Astrocyte (in vitro differentiated cells and primary cell): Measurements from ENCODE around the gene RAB27B. TPM values are rescaled to one million over a fixed set of nuclear protein-coding genes. Genes with fewer than 3 reads are reported as not detected.

Source experiments
- DNase-seq: peaks from one replicate; pipeline ENCODE4 v3.0.0-alpha.2; 2010; ENCODE audit warnings: low read depth
- FAIRE-seq: peaks from 2 replicates; lab custom pipeline; 2011; peaks lifted over from hg19 to GRCh38; lab: Jason Lieb, UNC
- H2AFZ ChIP-seq: 2 replicates; pipeline ENCODE4 v1.6.0; 2012; ENCODE audit warnings: low read depth, low read length, inconsistent platforms
- H3K27ac ChIP-seq: 2 replicates; pipeline ENCODE4 v1.5.1; 2011; ENCODE audit warnings: low read depth, low read length, inconsistent platforms
- H3K27me3 ChIP-seq: 2 replicates; pipeline ENCODE4 v1.6.0; 2011; ENCODE audit warnings: low read length, inconsistent platforms; ENCODE audit not compliant: insufficient read depth
- H3K36me3 ChIP-seq: 2 replicates; pipeline ENCODE4 v1.5.1; 2011; ENCODE audit warnings: low read length, inconsistent platforms; ENCODE audit not compliant: insufficient read depth
- H3K4me1 ChIP-seq: 2 replicates; pipeline ENCODE4 v1.5.1; 2011; ENCODE audit warnings: low read length, inconsistent platforms; ENCODE audit not compliant: insufficient read depth
- H3K4me2 ChIP-seq: 2 replicates; pipeline ENCODE4 v1.6.0; 2012; ENCODE audit warnings: low read length, inconsistent platforms
- H3K4me3 ChIP-seq: 2 replicates; pipeline ENCODE4 v1.5.1; 2011; ENCODE audit warnings: low read depth, mild to moderate bottlenecking, low read length, inconsistent platforms; ENCODE audit not compliant: insufficient read depth
- H3K79me2 ChIP-seq: 2 replicates; pipeline ENCODE4 v1.6.0; 2012; ENCODE audit warnings: mild to moderate bottlenecking, low read length, inconsistent platforms; ENCODE audit not compliant: insufficient read depth
- H3K9ac ChIP-seq: 2 replicates; pipeline ENCODE4 v1.6.0; 2012; ENCODE audit warnings: mild to moderate bottlenecking, low read length, inconsistent platforms
- H3K9me3 ChIP-seq: 2 replicates; pipeline ENCODE4 v1.5.1; 2012; ENCODE audit warnings: low read depth, mild to moderate bottlenecking, low read length, inconsistent platforms; ENCODE audit not compliant: insufficient read depth
- H4K20me1 ChIP-seq: 2 replicates; pipeline ENCODE4 v1.6.0; 2012; ENCODE audit warnings: low read length, inconsistent platforms; ENCODE audit not compliant: insufficient read depth
- H3K27ac Mint-ChIP-seq: one replicate; pipeline ENCODE4 v1.8.0; 2021; ENCODE audit warnings: mild to moderate bottlenecking, mixed read lengths; ENCODE audit not compliant: unreplicated experiment
- H3K27me3 Mint-ChIP-seq: one replicate; pipeline ENCODE4 v1.8.0; 2021; ENCODE audit warnings: low read depth, mixed read lengths; ENCODE audit not compliant: unreplicated experiment
- H3K36me3 Mint-ChIP-seq: one replicate; pipeline ENCODE4 v1.8.0; 2021; ENCODE audit warnings: low read depth, mixed read lengths; ENCODE audit not compliant: unreplicated experiment
- H3K4me1 Mint-ChIP-seq: one replicate; pipeline ENCODE4 v1.8.0; 2021; ENCODE audit warnings: low read depth, mixed read lengths; ENCODE audit not compliant: unreplicated experiment
- H3K4me3 Mint-ChIP-seq: one replicate; pipeline ENCODE4 v1.8.0; 2021; ENCODE audit warnings: mild to moderate bottlenecking, moderate library complexity, mixed read lengths; ENCODE audit not compliant: unreplicated experiment
- H3K9me3 Mint-ChIP-seq: one replicate; pipeline ENCODE4 v1.8.0; 2021; ENCODE audit warnings: mild to moderate bottlenecking, mixed read lengths; ENCODE audit not compliant: unreplicated experiment
- CTCF ChIP-seq: IDR thresholded peaks from 2 replicates; pipeline ENCODE4 v1.5.1; 2011; ENCODE audit warnings: low read depth, mild to moderate bottlenecking, inconsistent platforms, low read length, moderate library complexity; ENCODE audit not compliant: insufficient read depth
- EZH2 ChIP-seq: IDR thresholded peaks from 2 replicates; pipeline ENCODE4 v1.6.1; 2012; ENCODE audit warnings: mild to moderate bottlenecking, low read length, inconsistent platforms; ENCODE audit not compliant: insufficient read depth
- total RNA-seq: library from RNA; stranded (reverse); gene quantifications from 2 replicates; pipeline ENCODE4 v1.2.1, GENCODE V29; 2021

Gene RAB27B
- total RNA-seq, 1 donor from 2014 or later = 0.91 TPM

- no peak for TF ChIP-seq CTCF
- no peak for TF ChIP-seq EZH2
- peaks cover 2% of the 10 kb centered on the region for H3K27me3 Mint-ChIP-seq
- no peaks in the 10 kb centered on the region for H3K36me3 Mint-ChIP-seq
- H2AFZ ChIP-seq = no peak overlapping the region
- H3K27ac Mint-ChIP-seq = no peak overlapping the region
- H3K4me1 Mint-ChIP-seq = peaks cover 7% of the 10 kb centered on the region
- no peaks in the 10 kb centered on the region for H3K4me1 ChIP-seq
- DNase-seq (no peak), FAIRE-seq (no peak)
- H4K20me1 ChIP-seq = no peaks in the 10 kb centered on the region
- no peak overlapping the region for H3K4me3 ChIP-seq
- no peaks in the 10 kb centered on the region for H3K36me3 ChIP-seq
- H3K27ac ChIP-seq = no peak overlapping the region
- no peaks in the 10 kb centered on the region for H3K27me3 ChIP-seq
- H3K9me3 ChIP-seq = no peaks in the 10 kb centered on the region
- peaks cover 3% of the 10 kb centered on the region for H3K9me3 Mint-ChIP-seq
- no peak overlapping the region for H3K4me2 ChIP-seq
- no peak overlapping the region for H3K9ac ChIP-seq
- H3K4me3 Mint-ChIP-seq = no peak overlapping the region
- H3K79me2 ChIP-seq = no peaks in the 10 kb centered on the region
Observed at GRCh38 chr18:54942569-54942968, 114.3 kb downstream of the RAB27B start.

Other genes with a start within 250 kb of the RAB27B start
- not detected in 2 replicates for gene DYNAP, start 237.2 kb upstream of the RAB27B start, total RNA-seq
- 2.2 and 2.4 TPM in 2 replicates for gene CCDC68, start 131.0 kb downstream of the RAB27B start, total RNA-seq